NCI-H69 (cell line): ENCODE data around the gene CNGB1.
A peak's percentile ranks its signal among the peaks of the same experiment; 100 is the strongest.
"Not testable (repeated sequence)": the region's sequence is repeated elsewhere in the genome, so short reads cannot be mapped to it uniquely, and the experiment has no call there.

Experiments used
- DNase-seq: peaks from one replicate; lab custom pipeline; 2025; lab: John Stamatoyannopoulos, UW

Gene CNGB1

GRCh38 chr16:57952909-57953308 is 18.0 kb downstream of the CNGB1 start:
- DNase-seq: no peak

DNA sequence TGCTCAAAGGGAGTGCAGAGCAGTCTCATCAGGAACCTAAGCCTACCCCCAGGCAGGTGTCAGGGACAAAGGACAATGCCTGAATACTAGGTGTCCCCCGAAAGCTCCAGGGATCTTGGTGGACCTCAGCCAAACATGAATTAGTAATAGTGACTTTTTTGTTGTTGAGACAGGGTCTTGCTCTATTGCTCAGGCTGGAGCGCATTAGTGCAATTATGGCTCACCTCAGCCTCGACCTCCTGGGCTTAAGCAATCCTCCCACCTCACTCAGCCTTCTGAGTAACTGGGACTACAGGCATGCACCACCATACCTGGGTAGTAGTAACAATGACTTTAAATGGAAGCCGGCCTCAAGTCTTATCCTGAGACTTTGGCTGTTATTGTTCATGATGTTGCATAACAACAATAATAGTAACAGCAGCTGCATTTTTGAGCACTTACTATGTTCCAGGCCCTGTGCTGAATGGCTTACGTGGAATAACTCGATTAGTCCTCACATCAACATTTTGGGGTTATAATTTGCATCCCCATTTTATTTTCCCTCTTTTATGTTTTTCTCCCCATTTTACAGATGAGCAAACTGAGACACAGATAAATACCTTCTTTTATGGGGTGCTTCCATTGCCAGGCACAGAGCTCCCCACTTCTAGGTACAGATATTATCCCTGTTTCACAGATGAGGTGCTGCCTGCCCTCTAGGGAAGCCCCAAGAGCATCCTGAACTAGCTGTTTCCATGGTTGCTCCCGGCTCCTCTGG is 19.5 kb downstream of the CNGB1 start:
- no peak for DNase-seq

- DNase-seq: no peak
These were observed 20.5 kb downstream of the CNGB1 start for GRCh38 chr16:57950382-57950781.

GRCh38 chr16:57949595-57950238 is 21.2 kb downstream of the CNGB1 start:
- DNase-seq: no peak

DNA sequence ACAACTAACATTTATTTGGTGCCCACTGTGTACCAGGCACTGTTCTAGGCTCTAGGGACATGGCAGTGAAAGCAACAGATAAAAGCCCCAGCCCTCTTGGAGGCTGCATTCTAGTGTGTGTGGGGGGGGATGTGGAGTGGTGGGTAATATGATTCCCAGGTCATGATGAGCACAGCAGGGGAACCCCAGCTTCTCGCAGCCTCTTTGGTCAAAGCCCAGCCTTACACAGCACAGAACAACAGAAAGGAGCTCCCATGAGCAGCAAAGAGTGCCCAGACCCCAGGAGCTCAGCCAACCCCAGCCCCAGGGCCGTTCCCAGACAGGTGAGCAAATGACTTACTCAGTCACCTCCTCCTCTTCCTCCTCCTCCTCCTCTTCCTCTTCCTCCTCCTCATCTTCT is 21.9 kb downstream of the CNGB1 start:
- DNase-seq: peak; percentile 23

- no peak for DNase-seq
These were observed 22.9 kb downstream of the CNGB1 start for GRCh38 chr16:57948027-57948426.

GRCh38 chr16:57947261-57947660 is 23.7 kb downstream of the CNGB1 start:
- DNase-seq: no peak

DNA sequence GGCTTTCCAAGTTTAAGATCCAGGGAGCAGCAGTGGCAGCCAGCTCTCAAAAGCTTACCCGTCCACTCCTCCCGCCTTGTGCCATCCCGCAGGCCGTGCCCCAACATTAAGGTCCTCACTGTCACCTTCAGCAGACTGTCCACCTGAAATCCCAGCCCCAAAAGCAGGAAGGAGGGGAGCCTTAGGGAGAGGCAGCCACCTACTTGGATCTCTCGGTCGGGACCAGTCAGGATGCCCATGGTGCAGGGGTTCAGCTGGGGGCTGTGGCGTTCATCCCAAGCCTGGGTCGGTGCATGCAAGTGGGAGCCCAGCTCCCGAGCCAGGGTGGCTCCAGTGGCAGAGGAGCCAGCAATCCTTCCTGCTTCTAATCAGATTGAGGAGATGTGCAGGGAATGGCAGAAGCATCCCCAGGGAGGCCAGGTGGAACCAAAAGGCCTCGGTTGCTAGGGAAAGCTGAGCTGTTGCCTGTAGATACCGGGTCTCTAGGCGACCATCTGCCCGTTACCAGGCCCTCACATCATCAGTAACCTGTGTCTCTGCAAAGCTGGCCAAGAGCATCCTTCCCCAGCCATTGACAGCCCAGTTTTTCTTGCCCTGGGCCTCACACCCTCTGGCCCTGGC is 24.6 kb downstream of the CNGB1 start:
- peak; percentile 40 for DNase-seq

GRCh38 chr16:57945740-57946138 is 25.2 kb downstream of the CNGB1 start:
- DNase-seq: no peak

DNA sequence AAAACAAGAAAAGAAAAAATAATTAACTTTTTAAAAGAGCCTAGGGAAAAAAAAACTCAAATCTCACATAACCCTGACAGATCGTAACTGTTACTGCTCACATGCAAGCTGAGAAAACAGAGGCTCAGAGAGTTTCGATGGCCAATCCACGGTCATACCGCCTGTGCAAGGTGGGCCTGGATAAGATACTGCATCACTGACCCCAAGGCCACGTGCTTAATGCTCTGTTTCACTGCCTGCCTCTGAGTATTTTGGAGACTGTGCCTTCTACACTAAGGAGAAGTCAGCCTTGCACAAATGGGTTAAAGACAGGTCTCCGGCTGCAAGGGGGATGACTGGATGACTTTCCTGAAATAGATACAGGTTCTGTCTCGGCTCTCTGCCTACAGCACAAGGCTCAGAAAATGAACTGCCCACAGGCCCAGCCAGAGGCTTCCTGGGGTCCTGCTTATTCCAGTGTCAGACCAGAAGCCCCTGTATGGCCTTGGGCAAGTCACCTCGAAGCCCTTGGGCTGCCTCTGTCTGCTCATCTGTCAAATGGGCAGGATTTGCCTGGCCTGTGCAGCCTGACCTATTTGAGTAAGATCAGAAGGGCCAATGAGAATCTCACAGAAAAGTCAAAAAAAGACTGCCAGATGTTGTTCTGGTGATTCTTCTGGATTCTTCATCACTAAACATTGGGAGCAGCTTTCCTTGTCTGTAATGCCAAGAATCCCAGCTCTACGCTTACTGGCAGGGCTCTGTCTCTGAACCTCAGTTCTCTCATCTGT is 25.8 kb downstream of the CNGB1 start:
- no peak for DNase-seq

DNA sequence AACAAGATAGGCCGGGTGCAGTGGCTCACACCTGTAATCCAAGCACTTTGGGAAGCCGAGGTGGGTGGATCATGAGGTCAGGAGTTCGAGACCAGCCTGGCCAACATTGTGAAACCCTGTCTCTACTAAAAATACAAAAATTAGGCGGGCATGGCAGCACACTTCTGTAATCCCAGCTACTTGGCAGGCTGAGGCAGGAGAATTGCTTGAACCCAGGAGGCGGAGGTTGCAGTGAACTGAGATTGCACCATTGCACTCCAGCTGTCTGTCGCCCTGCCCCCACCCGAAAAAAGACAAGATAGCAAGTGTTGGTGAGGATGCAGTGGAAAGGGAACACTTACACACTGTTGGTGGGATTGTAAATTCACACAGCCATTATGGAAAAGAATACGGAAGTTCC is 27.5 kb downstream of the CNGB1 start:
- not testable (repeated sequence) for DNase-seq

DNA sequence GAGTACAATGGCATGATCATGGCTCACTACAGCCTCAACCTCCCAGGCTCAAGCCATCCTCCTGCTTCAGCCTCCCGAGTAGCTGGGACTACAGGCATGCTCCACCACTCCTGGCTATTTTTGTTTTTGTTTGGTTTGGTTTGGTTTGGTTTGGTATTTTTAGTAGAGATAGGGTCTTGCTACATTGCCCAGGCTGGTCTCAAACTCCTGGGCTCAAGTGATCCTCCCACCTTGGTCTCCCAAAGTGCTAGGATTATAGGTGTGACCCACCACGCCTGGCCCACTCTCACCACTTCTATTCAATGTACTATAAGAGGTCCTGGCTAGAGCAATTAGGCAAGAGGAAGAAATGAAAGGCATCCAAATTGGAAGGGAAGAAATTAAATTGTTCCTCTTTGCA is 29.0 kb downstream of the CNGB1 start:
- DNase-seq: not testable (repeated sequence)

GRCh38 chr16:57941016-57941664 is 29.8 kb downstream of the CNGB1 start:
- peak; percentile 67 for DNase-seq

- DNase-seq: no peak
These were observed 30.5 kb downstream of the CNGB1 start for GRCh38 chr16:57940382-57940966.

- DNase-seq: no peak
These were observed 31.1 kb downstream of the CNGB1 start for GRCh38 chr16:57939872-57940224.

- DNase-seq: no peak
These were observed 31.7 kb downstream of the CNGB1 start for GRCh38 chr16:57938936-57939871.

DNA sequence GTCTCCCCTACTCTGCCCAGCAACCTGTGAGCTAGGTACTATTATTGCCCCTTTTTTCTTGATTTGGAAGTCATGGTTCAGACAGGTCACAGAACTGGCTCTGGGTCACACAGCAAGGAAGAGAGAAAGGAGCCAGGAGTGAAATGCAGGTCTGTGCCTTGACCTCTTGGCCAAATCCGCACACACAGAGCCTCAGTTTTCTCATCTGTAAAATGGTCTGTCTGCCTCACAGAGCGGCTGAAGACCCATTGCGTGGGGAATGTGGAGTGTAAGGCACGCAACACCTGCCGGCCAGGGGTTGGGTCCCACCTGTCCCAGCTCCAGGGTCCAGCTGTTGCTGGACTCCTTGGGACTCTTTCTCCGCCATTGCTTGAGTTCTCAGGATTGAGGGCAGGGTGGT is 32.4 kb downstream of the CNGB1 start:
- DNase-seq: no peak

DNA sequence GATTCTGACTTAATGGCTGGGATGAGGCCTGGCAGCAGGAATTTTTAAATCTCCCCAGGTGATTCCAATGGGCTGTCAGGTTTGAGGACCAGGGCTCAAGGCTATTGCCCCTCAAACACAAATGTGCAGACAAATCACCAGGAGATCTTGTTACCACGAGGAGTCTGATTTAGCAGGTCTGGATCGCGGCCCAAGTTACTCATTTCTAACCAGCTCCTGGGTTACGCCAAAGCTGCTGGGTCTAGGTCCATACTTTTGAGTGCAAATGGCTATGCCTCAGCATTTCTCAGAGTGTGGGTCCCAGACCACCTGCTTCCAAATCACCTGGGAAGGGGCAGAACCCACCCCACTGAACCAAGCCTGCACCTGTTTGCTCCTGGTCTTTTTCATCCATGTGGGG is 33.1 kb downstream of the CNGB1 start:
- no peak for DNase-seq

GRCh38 chr16:57935904-57936303 is 35.0 kb downstream of the CNGB1 start:
- no peak for DNase-seq

DNA sequence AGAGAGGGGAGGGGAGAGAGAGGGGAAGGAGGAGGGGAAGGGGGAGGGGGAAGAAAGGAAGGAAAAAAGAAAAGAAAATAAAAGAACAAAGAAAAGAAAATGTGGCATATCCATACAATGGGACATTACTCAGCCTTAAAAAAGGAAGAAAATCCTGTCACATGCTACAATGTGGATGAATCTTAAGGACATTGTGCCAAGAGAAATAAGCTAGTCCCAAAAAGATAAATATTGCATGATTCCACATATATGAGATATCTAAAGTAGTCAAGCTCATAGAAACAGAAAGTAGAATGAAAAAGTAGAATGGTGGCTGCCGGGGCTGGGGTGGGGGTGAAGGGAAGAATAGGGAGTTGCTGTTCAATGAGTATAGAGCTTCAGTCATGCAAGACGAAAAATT is 40.4 kb downstream of the CNGB1 start:
- no peak for DNase-seq

DNA sequence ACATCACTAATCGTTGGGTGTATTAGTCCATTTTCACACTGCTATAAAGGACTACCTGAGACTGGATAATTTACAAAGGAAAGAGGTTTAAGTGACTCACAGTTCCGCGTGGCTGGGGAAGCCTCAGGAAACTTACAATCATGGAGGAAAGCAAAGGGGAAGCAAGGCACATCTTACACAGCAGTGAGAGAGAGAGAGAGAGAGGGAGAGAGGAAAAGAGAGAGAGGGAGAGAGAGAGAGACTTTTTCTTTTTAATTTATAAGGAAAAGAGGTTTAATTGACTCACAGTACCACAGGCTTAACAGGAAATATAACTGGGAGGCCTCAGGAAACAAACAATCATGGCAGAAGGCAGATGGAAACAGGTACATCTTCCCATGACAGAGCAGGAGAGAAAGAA is 41.7 kb downstream of the CNGB1 start:
- DNase-seq: no peak
